ENCODE results near the gene ACE. TPM values are rescaled to one million over a fixed set of nuclear protein-coding genes. Genes with fewer than 3 reads are reported as not detected.

ACE gene
- total RNA-seq, 1 experiment from 2014 or later = 5.4 TPM

- Histone ChIP-seq H2BK15ac (ENCODE audit: low read depth, low read length) (no peak overlapping the region), H2BK120ac (ENCODE audit: low read depth, low read length, poor library complexity, severe bottlenecking) (no peak overlapping the region), H3T11ph (ENCODE audit: low read length) (no peak overlapping the region), H3K79me2 (ENCODE audit: insufficient read depth, low read length) (no peaks in the 10 kb centered on the region), H2BK12ac (ENCODE audit: insufficient read length, low read depth, low read length) (no peak overlapping the region), H4K20me1 (ENCODE audit: control insufficient read depth, insufficient read depth, insufficient read length) (no peaks in the 10 kb centered on the region), H3K14ac (ENCODE audit: insufficient read depth, low read length) (no peak overlapping the region; the same call in 1 of the 2 replicates), H4K8ac (replicated peaks; ENCODE audit: insufficient read length, low read depth, low read length) (no peak overlapping the region), H2BK5ac (ENCODE audit: insufficient read length, low read length) (no peak overlapping the region), H2BK20ac (ENCODE audit: low read depth, low read length, poor library complexity, severe bottlenecking) (no peak overlapping the region), H3K9ac (ENCODE audit: extremely low read depth, insufficient read length, low read length) (no peak overlapping the region), H3K27ac (ENCODE audit: insufficient read length, low read depth, low read length) (no peak overlapping the region), H3K79me1 (ENCODE audit: insufficient read depth, low read depth, low read length, poor library complexity, severe bottlenecking) (no peaks in the 10 kb centered on the region), H3K23ac (ENCODE audit: insufficient read length, low read depth, low read length) (no peak overlapping the region), H2AK5ac (ENCODE audit: insufficient read length, low read length) (no peak overlapping the region), H3K56ac (ENCODE audit: insufficient read length, low read depth, low read length) (no peak overlapping the region), H3K4me1 (ENCODE audit: insufficient read depth, low read length) (peaks cover 6% of the 10 kb centered on the region; the same call in 1 of the 2 replicates), H3K9me3 (ENCODE audit: control insufficient read depth, low read depth, low read length) (no peaks in the 10 kb centered on the region), H3K4me2 (ENCODE audit: insufficient read depth, insufficient read length, low read length) (no peak overlapping the region), H3K4ac (ENCODE audit: low read depth, low read length) (no peak overlapping the region), H3K23me2 (ENCODE audit: insufficient read length, low read depth, low read length, poor library complexity, severe bottlenecking) (peaks cover 8% of the 10 kb centered on the region), H3K18ac (ENCODE audit: insufficient read length, low read depth, low read length) (no peak overlapping the region), H4K91ac (ENCODE audit: insufficient read length, low read depth, low read length) (no peak overlapping the region), H2AFZ (ENCODE audit: low read length) (no peak overlapping the region), H4K5ac (ENCODE audit: insufficient read length, low read depth, low read length) (no peak overlapping the region), H3K27me3 (ENCODE audit: insufficient read depth, low read length) (no peaks in the 10 kb centered on the region; the same call in 1 of the 2 replicates)
- Mint-ChIP-seq H3K9me3 (no peaks in the 10 kb centered on the region; a peak in 2 of 5 replicates), H3K36me3 (ENCODE audit: insufficient read depth in 1 of 3, low read depth in 3 of 3) (no peaks in the 10 kb centered on the region; a peak in 1 of 7 replicates), H3K4me3 (no peak overlapping the region; a peak in 1 of 5 replicates), H3K4me1 (peaks cover 9 to 12% of the 10 kb centered on the region in 2 experiments), H3K27ac (peak overlapping the region in 1 of 3 experiments; percentile 83; a peak in 3 of 7 replicates), H3K27me3 (ENCODE audit: low read depth) (peaks cover 14% of the 10 kb centered on the region)
- TF ChIP-seq, protein P1, sequence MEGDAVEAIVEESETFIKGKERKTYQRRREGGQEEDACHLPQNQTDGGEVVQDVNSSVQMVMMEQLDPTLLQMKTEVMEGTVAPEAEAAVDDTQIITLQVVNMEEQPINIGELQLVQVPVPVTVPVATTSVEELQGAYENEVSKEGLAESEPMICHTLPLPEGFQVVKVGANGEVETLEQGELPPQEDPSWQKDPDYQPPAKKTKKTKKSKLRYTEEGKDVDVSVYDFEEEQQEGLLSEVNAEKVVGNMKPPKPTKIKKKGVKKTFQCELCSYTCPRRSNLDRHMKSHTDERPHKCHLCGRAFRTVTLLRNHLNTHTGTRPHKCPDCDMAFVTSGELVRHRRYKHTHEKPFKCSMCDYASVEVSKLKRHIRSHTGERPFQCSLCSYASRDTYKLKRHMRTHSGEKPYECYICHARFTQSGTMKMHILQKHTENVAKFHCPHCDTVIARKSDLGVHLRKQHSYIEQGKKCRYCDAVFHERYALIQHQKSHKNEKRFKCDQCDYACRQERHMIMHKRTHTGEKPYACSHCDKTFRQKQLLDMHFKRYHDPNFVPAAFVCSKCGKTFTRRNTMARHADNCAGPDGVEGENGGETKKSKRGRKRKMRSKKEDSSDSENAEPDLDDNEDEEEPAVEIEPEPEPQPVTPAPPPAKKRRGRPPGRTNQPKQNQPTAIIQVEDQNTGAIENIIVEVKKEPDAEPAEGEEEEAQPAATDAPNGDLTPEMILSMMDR (conservative IDR thresholded peaks at IDR 0.05) = no peak
- no CpG with 5 or more reads among the region's 13 CpGs for WGBS (ENCODE audit: extremely low coverage, insufficient read length, low lambda C conversion rate)
- DNase-seq = no peak
Measured at GRCh38 chr17:63534816-63535455, 58.1 kb downstream of the ACE start.

Data from H9 (cell line).